ENCODE measurements around the gene NES. TPM values are rescaled to one million over a fixed set of nuclear protein-coding genes. Genes with fewer than 3 reads are reported as not detected.

Gene NES
- total RNA-seq, 2 donors from 2014 or later: 65.8 to 103 TPM

DNA sequence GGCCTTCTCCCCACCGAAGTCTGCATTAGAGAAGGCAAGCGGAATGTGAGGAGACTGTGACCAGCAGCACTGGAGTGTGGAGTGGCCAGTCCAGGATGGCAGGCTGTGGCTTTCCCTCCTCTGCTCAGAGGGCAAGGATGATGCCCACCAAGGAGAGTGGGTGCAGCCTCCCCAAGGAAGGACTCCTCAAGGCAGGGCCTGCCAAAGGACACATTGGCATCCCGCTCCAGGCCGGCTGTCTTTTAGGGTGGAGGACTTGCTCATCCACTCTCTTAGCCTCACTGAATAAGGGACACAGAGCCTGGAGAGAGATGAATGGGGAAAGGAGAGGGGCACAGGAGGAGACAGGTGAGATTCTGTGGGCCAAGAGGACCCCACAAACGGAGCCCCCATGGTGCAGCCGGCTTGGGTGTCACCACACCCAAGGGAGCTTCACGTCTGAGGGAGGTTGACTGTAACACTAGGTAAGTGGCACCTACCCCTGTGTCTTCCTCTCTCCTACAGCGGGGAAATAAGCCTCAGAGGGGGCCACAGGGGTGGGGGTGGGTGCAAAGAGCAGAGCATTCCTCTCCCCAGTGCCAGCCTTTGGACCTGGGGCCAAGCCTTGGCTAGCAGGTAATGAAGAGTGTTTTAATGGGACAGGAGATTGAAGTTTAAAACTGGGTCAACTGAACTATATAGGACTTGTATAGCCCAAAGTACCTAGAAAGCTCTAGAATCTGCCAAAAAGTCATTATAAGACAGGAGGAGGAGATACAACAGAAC, 4.2 kb upstream of the NES start:
- Histone ChIP-seq H3K36me3 (ENCODE audit: control insufficient read depth, insufficient read depth, low read length) (no peaks in the 10 kb centered on the region), H3K9me3 (ENCODE audit: control insufficient read depth, low read length) (no peaks in the 10 kb centered on the region), H3K4me1 (ENCODE audit: control insufficient read depth, insufficient read depth, low read length) (no peaks in the 10 kb centered on the region), H3K9ac (ENCODE audit: extremely low read depth, low read length, poor library complexity, severe bottlenecking) (no peak overlapping the region), H3K27ac (ENCODE audit: low read depth, low read length) (no peak overlapping the region), H3K4me3 (ENCODE audit: low read length) (no peak overlapping the region), H3K27me3 (ENCODE audit: control insufficient read depth, insufficient read depth, low read length, poor library complexity, severe bottlenecking) (no peaks in the 10 kb centered on the region)
- Mint-ChIP-seq H3K9me3 (no peaks in the 10 kb centered on the region), H3K4me3 (no peak overlapping the region), H3K4me1 (peaks cover 9% of the 10 kb centered on the region), H3K27me3 (ENCODE audit: insufficient read depth) (peaks cover 34% of the 10 kb centered on the region), H3K27ac (no peak overlapping the region), H3K36me3 (ENCODE audit: low read depth) (no peaks in the 10 kb centered on the region)
- no peak for DNase-seq
- TF ChIP-seq, protein P1, sequence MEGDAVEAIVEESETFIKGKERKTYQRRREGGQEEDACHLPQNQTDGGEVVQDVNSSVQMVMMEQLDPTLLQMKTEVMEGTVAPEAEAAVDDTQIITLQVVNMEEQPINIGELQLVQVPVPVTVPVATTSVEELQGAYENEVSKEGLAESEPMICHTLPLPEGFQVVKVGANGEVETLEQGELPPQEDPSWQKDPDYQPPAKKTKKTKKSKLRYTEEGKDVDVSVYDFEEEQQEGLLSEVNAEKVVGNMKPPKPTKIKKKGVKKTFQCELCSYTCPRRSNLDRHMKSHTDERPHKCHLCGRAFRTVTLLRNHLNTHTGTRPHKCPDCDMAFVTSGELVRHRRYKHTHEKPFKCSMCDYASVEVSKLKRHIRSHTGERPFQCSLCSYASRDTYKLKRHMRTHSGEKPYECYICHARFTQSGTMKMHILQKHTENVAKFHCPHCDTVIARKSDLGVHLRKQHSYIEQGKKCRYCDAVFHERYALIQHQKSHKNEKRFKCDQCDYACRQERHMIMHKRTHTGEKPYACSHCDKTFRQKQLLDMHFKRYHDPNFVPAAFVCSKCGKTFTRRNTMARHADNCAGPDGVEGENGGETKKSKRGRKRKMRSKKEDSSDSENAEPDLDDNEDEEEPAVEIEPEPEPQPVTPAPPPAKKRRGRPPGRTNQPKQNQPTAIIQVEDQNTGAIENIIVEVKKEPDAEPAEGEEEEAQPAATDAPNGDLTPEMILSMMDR (conservative IDR thresholded peaks at IDR 0.05): no peak
- 89 to 100% methylated on average over 2 to 8 of the region's 8 CpGs for WGBS, 2 experiments (ENCODE audit: insufficient coverage in 1 of 2, insufficient read length in 1 of 2)

DNA sequence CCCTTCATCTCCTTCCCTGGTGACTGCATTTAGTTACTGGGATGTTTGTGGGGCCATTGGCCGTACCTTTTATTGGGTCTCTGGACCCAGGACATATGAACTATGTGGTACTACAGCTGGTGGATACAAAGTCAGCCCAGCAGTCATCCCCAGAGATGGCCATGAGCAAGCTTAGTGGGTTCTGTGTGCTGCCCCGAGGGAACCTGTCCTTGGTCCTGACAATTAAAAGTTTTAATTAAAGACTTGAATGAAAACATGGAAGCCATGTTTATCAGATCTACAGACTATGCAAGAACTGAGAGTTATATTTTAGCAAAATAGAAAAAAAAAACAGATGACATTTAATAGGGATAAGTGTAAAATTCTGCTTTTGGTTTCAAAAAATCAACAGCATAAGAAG, 2.8 kb upstream of the NES start:
- Mint-ChIP-seq H3K27ac (no peak overlapping the region), H3K36me3 (ENCODE audit: low read depth) (no peaks in the 10 kb centered on the region), H3K4me3 (no peak overlapping the region), H3K27me3 (ENCODE audit: insufficient read depth) (peaks cover 30% of the 10 kb centered on the region), H3K9me3 (no peaks in the 10 kb centered on the region), H3K4me1 (peaks cover 20% of the 10 kb centered on the region)
- Histone ChIP-seq H3K4me3 (ENCODE audit: low read length) (no peak overlapping the region), H3K36me3 (ENCODE audit: control insufficient read depth, insufficient read depth, low read length) (no peaks in the 10 kb centered on the region), H3K9ac (ENCODE audit: extremely low read depth, low read length, poor library complexity, severe bottlenecking) (no peak overlapping the region), H3K4me1 (ENCODE audit: control insufficient read depth, insufficient read depth, low read length) (peaks cover 3% of the 10 kb centered on the region), H3K27me3 (ENCODE audit: control insufficient read depth, insufficient read depth, low read length, poor library complexity, severe bottlenecking) (no peaks in the 10 kb centered on the region), H3K27ac (ENCODE audit: low read depth, low read length) (no peak overlapping the region), H3K9me3 (ENCODE audit: control insufficient read depth, low read length) (no peaks in the 10 kb centered on the region)
- WGBS, 2 experiments (ENCODE audit: insufficient coverage in 1 of 2, insufficient read length in 1 of 2): 79 to 92% methylated on average over 2 of the region's 2 CpGs
- no peak for DNase-seq
- TF ChIP-seq, protein P1 (conservative IDR thresholded peaks at IDR 0.05): no peak

DNA sequence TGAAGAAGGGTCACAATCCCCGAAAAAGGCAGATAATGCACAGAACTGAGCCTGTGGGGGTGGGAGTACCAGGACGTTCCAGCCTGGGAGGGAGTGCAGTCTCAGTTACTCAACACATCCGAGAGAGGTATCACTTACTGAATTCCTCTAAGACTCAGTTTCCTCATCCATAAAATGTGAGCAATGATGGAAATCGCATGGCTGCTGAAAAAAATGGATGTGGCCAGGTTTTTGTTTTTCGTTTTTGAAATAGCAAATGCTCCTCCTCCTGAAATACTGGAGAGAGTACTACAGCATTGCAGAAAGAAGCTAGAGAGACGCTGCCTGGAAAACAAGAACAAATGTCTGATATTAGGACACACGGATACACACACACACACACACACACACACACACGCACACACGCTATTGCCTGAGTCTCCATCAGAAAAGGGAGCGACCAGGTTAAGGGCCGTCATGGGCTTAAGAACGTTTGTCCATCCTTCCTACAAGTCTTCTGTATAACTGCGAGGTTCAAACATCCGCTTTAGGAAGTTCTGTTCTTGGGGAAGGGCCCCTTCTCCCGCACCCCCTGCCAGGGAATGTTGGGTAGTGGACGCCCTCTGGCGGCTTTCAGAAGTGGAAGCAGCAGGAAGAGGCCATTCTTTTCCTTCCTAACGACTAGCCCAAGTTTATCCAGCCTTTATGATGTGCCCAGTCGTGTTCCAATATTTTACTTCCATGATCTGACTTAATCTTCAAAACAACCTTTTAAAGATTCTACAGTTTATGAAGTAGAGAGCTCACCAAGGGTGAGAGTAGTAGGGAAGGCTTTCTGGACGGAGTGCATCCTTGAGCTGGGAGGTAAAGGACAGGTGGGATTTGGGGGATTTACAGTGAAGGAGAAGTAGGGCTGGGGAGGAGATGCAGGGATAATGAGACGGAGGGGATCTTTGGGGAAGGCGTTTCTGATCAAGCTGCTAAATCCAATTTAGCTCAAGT, 699 bp upstream of the NES start:
- H3K36me3 Mint-ChIP-seq (ENCODE audit: low read depth): peaks cover 10% of the 10 kb centered on the region
- WGBS, 2 experiments (ENCODE audit: insufficient coverage in 1 of 2, insufficient read length in 1 of 2): 8 to 15% methylated on average over 14 to 22 of the region's 22 CpGs

More for the DNA sequence above, 699 bp upstream of the NES start:
- TF ChIP-seq, protein P1 (conservative IDR thresholded peaks at IDR 0.05): peak; percentile 92
- no peaks in the 10 kb centered on the region for H3K9me3 ChIP-seq (ENCODE audit: control insufficient read depth, low read length)
- H3K27ac ChIP-seq (ENCODE audit: low read depth, low read length): peak overlapping the region; percentile 26
- no peak overlapping the region for H3K27ac Mint-ChIP-seq
- peaks cover 23% of the 10 kb centered on the region for H3K27me3 Mint-ChIP-seq (ENCODE audit: insufficient read depth)
- peaks cover 6% of the 10 kb centered on the region for H3K36me3 ChIP-seq (ENCODE audit: control insufficient read depth, insufficient read depth, low read length)
- H3K4me1 Mint-ChIP-seq: peaks cover 39% of the 10 kb centered on the region
- no peaks in the 10 kb centered on the region for H3K9me3 Mint-ChIP-seq
- peak; percentile 87 for DNase-seq
- H3K4me3 Mint-ChIP-seq: peak overlapping the region; percentile 70
- H3K9ac ChIP-seq (ENCODE audit: extremely low read depth, low read length, poor library complexity, severe bottlenecking): no peak overlapping the region
- peak overlapping the region; percentile 81 for H3K4me3 ChIP-seq (ENCODE audit: low read length)
- peaks cover 11% of the 10 kb centered on the region for H3K4me1 ChIP-seq (ENCODE audit: control insufficient read depth, insufficient read depth, low read length)
- no peaks in the 10 kb centered on the region for H3K27me3 ChIP-seq (ENCODE audit: control insufficient read depth, insufficient read depth, low read length, poor library complexity, severe bottlenecking)

All from endodermal cell (in vitro differentiated cells).